Thyroid gland (tissue), 4 donors: ENCODE measurements around the gene GRPEL1.

Experiments used
- POLR2A ChIP-seq, 2 donors: fragments of 450-650 bp; IDR thresholded peaks; one replicate each; pipeline ENCODE4 v1.6.1; 2017; ENCODE audit warnings: antibody characterized with exemption in 2 of 2, mild to moderate bottlenecking in 2 of 2, moderate library complexity in 1 of 2
- TF ChIP-seq, protein P1 (sequence below), 6 experiments: fragments of 200-600 bp in 3 of 6; fragments of 450-650 bp in 3 of 6; sonication (generic) in 3 of 6; IDR thresholded peaks; one replicate each; pipeline ENCODE4 v1.5.1; 2016 to 2019; ENCODE audit warnings: antibody characterized with exemption in 6 of 6, mild to moderate bottlenecking in 2 of 6, inconsistent platforms in 1 of 6, moderate library complexity in 1 of 6

DNA sequence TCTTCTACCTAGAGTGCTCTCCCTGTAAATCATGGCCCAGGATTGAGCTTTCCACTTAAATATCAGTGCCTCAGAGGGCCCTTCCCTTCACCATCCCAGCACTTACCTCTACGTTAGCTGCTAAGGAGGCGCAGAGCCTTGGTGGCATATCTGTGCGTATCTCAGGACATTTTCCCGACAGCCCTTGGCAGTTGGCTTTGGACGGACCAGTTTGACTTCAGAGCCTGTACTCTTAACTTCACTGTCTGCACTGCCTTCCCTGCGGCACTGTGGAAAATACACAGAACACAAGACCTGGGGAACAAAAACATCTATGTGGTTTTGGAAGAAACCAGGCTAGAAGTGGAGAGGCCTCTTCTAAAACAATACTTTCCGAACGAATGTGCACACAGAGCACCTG, 22.3 kb downstream of the GRPEL1 start:
- TF ChIP-seq POLR2A (IDR thresholded peaks at IDR 0.05), result no peak
- TF ChIP-seq, protein P1, sequence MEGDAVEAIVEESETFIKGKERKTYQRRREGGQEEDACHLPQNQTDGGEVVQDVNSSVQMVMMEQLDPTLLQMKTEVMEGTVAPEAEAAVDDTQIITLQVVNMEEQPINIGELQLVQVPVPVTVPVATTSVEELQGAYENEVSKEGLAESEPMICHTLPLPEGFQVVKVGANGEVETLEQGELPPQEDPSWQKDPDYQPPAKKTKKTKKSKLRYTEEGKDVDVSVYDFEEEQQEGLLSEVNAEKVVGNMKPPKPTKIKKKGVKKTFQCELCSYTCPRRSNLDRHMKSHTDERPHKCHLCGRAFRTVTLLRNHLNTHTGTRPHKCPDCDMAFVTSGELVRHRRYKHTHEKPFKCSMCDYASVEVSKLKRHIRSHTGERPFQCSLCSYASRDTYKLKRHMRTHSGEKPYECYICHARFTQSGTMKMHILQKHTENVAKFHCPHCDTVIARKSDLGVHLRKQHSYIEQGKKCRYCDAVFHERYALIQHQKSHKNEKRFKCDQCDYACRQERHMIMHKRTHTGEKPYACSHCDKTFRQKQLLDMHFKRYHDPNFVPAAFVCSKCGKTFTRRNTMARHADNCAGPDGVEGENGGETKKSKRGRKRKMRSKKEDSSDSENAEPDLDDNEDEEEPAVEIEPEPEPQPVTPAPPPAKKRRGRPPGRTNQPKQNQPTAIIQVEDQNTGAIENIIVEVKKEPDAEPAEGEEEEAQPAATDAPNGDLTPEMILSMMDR (IDR thresholded peaks at IDR 0.05), result no peak
